Hippocampal formation (tissue), 2 donors: Measurements from ENCODE around the gene CEP78.

Experiments
- DNase-seq, 2 donors: peaks; one replicate each; lab custom pipeline; 2025; lab: John Stamatoyannopoulos, UW

Gene CEP78

GRCh38 chr9:78307360-78307759, 71.5 kb downstream of the CEP78 start:
- DNase-seq, result no peak

- DNase-seq, result no peak
Observed at GRCh38 chr9:78309066-78309465, 73.2 kb downstream of the CEP78 start.

GRCh38 chr9:78311075-78311474, 75.2 kb downstream of the CEP78 start:
- no peak for DNase-seq

- DNase-seq, result peak in 1 of 2 donors; percentile 35
Observed at GRCh38 chr9:78311886-78312524, 76.1 kb downstream of the CEP78 start.

- DNase-seq, result no peak
Observed at GRCh38 chr9:78314550-78314949, 78.7 kb downstream of the CEP78 start.

- no peak for DNase-seq
Observed at GRCh38 chr9:78314953-78315870, 79.3 kb downstream of the CEP78 start.

- DNase-seq, result no peak
Observed at GRCh38 chr9:78316166-78316892, 80.5 kb downstream of the CEP78 start.

- DNase-seq, result peak in 1 of 2 donors; percentile 39
Observed at GRCh38 chr9:78319197-78320029, 83.5 kb downstream of the CEP78 start.

GRCh38 chr9:78320030-78320693, 84.3 kb downstream of the CEP78 start:
- no peak for DNase-seq

GRCh38 chr9:78320875-78321496, 85.1 kb downstream of the CEP78 start:
- DNase-seq, result no peak

- DNase-seq, result no peak
Observed at GRCh38 chr9:78321505-78321904, 85.6 kb downstream of the CEP78 start.

- DNase-seq, result no peak
Observed at GRCh38 chr9:78324068-78324650, 88.3 kb downstream of the CEP78 start.

- no peak for DNase-seq
Observed at GRCh38 chr9:78324682-78325081, 88.8 kb downstream of the CEP78 start.

- DNase-seq, result peak in 1 of 2 donors; percentile 24
Observed at GRCh38 chr9:78325343-78325742, 89.5 kb downstream of the CEP78 start.

GRCh38 chr9:78325846-78326360, 90.0 kb downstream of the CEP78 start:
- DNase-seq, result no peak

- no peak for DNase-seq
Observed at GRCh38 chr9:78326564-78326963, 90.7 kb downstream of the CEP78 start.
